ENCODE measurements around the gene LILRA2. TPM values are rescaled to one million over a fixed set of nuclear protein-coding genes. Genes with fewer than 3 reads are reported as not detected.

LILRA2 gene
- total and polyA plus RNA-seq, 2 experiments from 2014 or later = not detected

DNA sequence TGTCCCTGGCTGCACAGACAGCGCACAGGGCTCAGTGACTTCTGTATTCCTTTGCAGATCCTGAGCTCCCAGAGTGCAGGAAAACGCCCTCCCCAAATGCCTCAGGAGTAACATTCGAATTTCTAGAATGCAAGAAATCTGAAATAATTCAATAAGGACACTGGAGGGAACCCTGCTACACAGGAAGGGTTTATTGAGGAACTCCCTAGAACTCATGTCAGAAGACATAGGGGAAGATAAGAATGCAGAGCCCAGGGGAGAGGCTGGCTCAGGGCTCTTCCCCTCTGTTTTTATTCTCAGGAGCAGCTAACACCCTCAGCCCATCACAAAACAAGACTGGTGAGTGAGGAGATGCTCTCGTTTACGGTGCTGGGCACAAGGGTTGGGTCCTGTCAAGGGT lies 26.6 kb downstream of the LILRA2 start:
- in situ Hi-C loops (cut with MboI) = no loop called here
- Histone ChIP-seq H2AFZ (no peak overlapping the region), H3K27ac (no peak overlapping the region), H3K9ac (no peak overlapping the region), H3K27me3 (replicated peaks; ENCODE audit: insufficient read depth) (no peaks in the 10 kb centered on the region), H4K20me1 (ENCODE audit: insufficient read depth) (no peaks in the 10 kb centered on the region), H3K9me2 (ENCODE audit: insufficient read depth) (no peaks in the 10 kb centered on the region), H3K9me3 (ENCODE audit: low read depth) (no peaks in the 10 kb centered on the region), H3K4me1 (ENCODE audit: insufficient read depth) (no peaks in the 10 kb centered on the region), H3K4me3 (no peak overlapping the region), H3K4me2 (ENCODE audit: unreplicated experiment) (no peak overlapping the region), H3K36me3 (ENCODE audit: low read depth) (no peaks in the 10 kb centered on the region), H3F3A (ENCODE audit: insufficient read depth) (no peaks in the 10 kb centered on the region), H3K79me2 (ENCODE audit: insufficient read depth) (no peaks in the 10 kb centered on the region)
- no peak for DNase-seq
- TF ChIP-seq EZH2 (IDR thresholded peaks at IDR 0.05; ENCODE audit: insufficient read depth, poor library complexity, severe bottlenecking) (no peak), EZH2phosphoT487 (IDR thresholded peaks at IDR 0.05; ENCODE audit: insufficient read depth, low read depth) (no peak)
- WGBS, 2 experiments (ENCODE audit: low coverage in 1 of 2, low lambda C conversion rate in 2 of 2, missing lambda C conversion rate in 2 of 2) = 17% methylated on average over 5 of the region's 5 CpGs

DNA sequence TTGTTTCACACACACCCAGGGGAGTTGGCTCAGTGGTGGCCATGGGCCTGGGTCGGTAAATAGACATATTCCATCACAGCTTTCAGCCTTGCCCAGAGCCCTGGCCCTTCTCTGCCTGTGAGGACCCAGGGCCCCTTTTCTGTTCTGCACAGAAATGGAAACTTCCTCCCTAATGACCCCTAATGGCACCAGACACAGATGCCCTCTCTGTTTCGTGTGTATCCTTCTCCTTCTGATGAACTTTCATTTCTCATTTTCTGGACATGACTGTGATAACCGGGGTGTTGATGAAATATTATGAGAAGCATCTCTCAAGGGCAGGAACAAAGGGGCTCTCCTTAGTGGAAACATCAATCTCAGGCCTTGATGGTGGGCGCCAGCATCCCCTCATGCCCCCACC lies 32.6 kb downstream of the LILRA2 start:
- in situ Hi-C loops (cut with MboI) = no loop called here
- no peaks in the 10 kb centered on the region for H3K36me3 ChIP-seq (ENCODE audit: low read depth)
- H3K9ac ChIP-seq = no peak overlapping the region
- H3K9me2 ChIP-seq (ENCODE audit: insufficient read depth) = no peaks in the 10 kb centered on the region
- no peaks in the 10 kb centered on the region for H3K9me3 ChIP-seq (ENCODE audit: low read depth)
- no peak overlapping the region for H2AFZ ChIP-seq
- no peak overlapping the region for H3K4me3 ChIP-seq
- no peaks in the 10 kb centered on the region for H4K20me1 ChIP-seq (ENCODE audit: insufficient read depth)
- H3K4me1 ChIP-seq (ENCODE audit: insufficient read depth) = no peaks in the 10 kb centered on the region
- no peak for TF ChIP-seq EZH2 (IDR thresholded peaks at IDR 0.05; ENCODE audit: insufficient read depth, poor library complexity, severe bottlenecking)
- TF ChIP-seq EZH2phosphoT487 (IDR thresholded peaks at IDR 0.05; ENCODE audit: insufficient read depth, low read depth) = no peak
- H3F3A ChIP-seq (ENCODE audit: insufficient read depth) = no peaks in the 10 kb centered on the region
- DNase-seq = no peak
- H3K27me3 ChIP-seq (replicated peaks; ENCODE audit: insufficient read depth) = no peaks in the 10 kb centered on the region
- H3K27ac ChIP-seq = no peak overlapping the region
- 8% methylated on average over 4 of the region's 4 CpGs for WGBS, 2 experiments (ENCODE audit: low coverage in 1 of 2, low lambda C conversion rate in 2 of 2, missing lambda C conversion rate in 2 of 2)
- H3K79me2 ChIP-seq (ENCODE audit: insufficient read depth) = no peaks in the 10 kb centered on the region
- no peak overlapping the region for H3K4me2 ChIP-seq (ENCODE audit: unreplicated experiment)

DNA sequence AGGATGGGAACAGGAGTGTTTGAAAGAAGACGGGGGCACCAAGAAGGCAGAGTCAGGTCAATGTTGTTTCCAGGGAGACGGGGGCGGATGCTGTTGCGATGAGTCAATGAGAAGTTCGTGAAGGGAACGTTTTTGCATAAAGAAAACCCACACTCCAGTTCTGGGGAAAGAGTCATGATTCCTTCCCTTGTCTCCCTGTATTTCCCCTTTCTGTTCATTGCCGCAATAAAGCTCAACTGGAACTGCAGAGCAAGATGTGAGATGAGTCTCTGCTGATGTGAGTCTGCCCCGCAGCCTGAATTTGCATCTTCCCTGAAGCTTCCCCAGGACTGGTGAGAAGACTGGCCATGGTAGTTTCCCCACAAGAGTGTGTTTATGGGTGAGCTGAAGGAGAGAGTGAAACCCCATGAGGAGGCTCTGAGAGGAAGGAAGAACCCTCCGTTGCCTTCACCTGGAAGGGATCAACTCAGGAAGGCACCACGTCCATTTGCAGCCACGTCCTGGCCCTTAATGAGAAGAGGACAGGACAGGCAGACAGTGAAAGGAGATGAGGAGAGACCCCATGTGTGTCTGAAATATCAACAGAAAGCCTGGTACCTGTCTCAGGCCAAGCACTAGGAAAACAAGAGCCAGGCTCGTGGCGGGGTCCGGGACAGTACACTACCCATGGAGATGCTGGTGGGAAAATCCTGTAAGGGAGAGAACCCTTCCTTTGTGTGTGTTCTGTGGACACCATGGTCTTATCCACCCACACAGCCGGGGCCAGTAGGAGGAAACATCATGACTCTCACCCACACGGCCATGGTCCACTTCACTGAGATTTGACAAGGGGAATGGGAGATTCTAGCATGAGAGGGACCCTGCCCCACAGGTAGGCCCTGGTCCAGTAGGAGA lies 33.5 kb downstream of the LILRA2 start:
- H3K4me2 ChIP-seq (ENCODE audit: unreplicated experiment) = no peak overlapping the region
- no peaks in the 10 kb centered on the region for H3K4me1 ChIP-seq (ENCODE audit: insufficient read depth)
- no peak overlapping the region for H3K27ac ChIP-seq
- no peaks in the 10 kb centered on the region for H3K79me2 ChIP-seq (ENCODE audit: insufficient read depth)
- H2AFZ ChIP-seq = no peak overlapping the region
- in situ Hi-C loops (cut with MboI) = no loop called here
- H3K9ac ChIP-seq = no peak overlapping the region
- no peak overlapping the region for H3K4me3 ChIP-seq
- DNase-seq = no peak
- whole genome bisulfite sequencing, 2 experiments (ENCODE audit: low coverage in 1 of 2, low lambda C conversion rate in 2 of 2, missing lambda C conversion rate in 2 of 2) = 33 to 34% methylated on average over 15 to 16 of the region's 16 CpGs
- no peak for TF ChIP-seq EZH2phosphoT487 (IDR thresholded peaks at IDR 0.05; ENCODE audit: insufficient read depth, low read depth)
- TF ChIP-seq EZH2 (IDR thresholded peaks at IDR 0.05; ENCODE audit: insufficient read depth, poor library complexity, severe bottlenecking) = no peak
- H3K36me3 ChIP-seq (ENCODE audit: low read depth) = no peaks in the 10 kb centered on the region
- no peaks in the 10 kb centered on the region for H3K27me3 ChIP-seq (replicated peaks; ENCODE audit: insufficient read depth)
- H4K20me1 ChIP-seq (ENCODE audit: insufficient read depth) = no peaks in the 10 kb centered on the region
- H3F3A ChIP-seq (ENCODE audit: insufficient read depth) = no peaks in the 10 kb centered on the region
- no peaks in the 10 kb centered on the region for H3K9me2 ChIP-seq (ENCODE audit: insufficient read depth)
- no peaks in the 10 kb centered on the region for H3K9me3 ChIP-seq (ENCODE audit: low read depth)

DNA sequence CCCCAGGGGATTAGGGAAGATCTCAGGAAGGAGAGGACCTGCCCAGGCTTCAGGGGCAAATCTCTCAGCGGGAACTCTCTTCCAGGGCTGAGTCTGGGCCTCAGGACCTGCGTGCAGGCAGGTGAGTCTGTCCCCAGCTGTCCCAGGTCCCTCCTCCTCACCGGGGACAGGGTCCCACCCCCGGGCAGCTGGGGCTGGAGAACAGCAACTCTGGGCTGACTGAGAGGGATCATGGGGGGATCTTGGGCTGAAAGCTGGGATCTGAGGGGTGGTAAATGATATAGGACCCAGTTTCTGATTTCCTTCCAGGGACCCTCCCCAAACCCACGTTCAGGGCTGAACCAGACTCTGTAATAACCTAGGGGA lies 34.2 kb downstream of the LILRA2 start:
- in situ Hi-C loops (cut with MboI) = no loop called here
- no peak overlapping the region for H3K4me3 ChIP-seq
- WGBS, 2 experiments (ENCODE audit: low coverage in 1 of 2, low lambda C conversion rate in 2 of 2, missing lambda C conversion rate in 2 of 2) = 13 to 15% methylated on average over 5 of the region's 5 CpGs

More for the DNA sequence above, 34.2 kb downstream of the LILRA2 start:
- Histone ChIP-seq H3K9me2 (ENCODE audit: insufficient read depth) (no peaks in the 10 kb centered on the region), H3K36me3 (ENCODE audit: low read depth) (no peaks in the 10 kb centered on the region), H2AFZ (no peak overlapping the region), H3K9ac (no peak overlapping the region), H3F3A (ENCODE audit: insufficient read depth) (no peaks in the 10 kb centered on the region), H3K4me1 (ENCODE audit: insufficient read depth) (no peaks in the 10 kb centered on the region), H3K27me3 (replicated peaks; ENCODE audit: insufficient read depth) (no peaks in the 10 kb centered on the region), H3K4me2 (ENCODE audit: unreplicated experiment) (no peak overlapping the region), H4K20me1 (ENCODE audit: insufficient read depth) (no peaks in the 10 kb centered on the region), H3K9me3 (ENCODE audit: low read depth) (no peaks in the 10 kb centered on the region), H3K79me2 (ENCODE audit: insufficient read depth) (no peaks in the 10 kb centered on the region), H3K27ac (no peak overlapping the region)
- DNase-seq = no peak
- TF ChIP-seq EZH2 (IDR thresholded peaks at IDR 0.05; ENCODE audit: insufficient read depth, poor library complexity, severe bottlenecking) (no peak), EZH2phosphoT487 (IDR thresholded peaks at IDR 0.05; ENCODE audit: insufficient read depth, low read depth) (no peak)

Measured in GM23248 (cell line).